ENCODE measurements around the gene ANK3. TPM values are rescaled to one million over a fixed set of nuclear protein-coding genes. Genes with fewer than 3 reads are reported as not detected.

Gene ANK3
- total RNA-seq = 100 to 1,000 TPM; 125 to 171 (median 149) TPM

GRCh38 chr10:60389413-60390025 is at the start of gene ANK3:
TSS of gene ANK3 (minus strand) at chr10:60389875. CDS start at chr10:60389538, 337 bp downstream.
- intact Hi-C loops (cut with DNase I; ENCODE audit: low total_unique reads) (no loop called here), in situ Hi-C loops (cut with MboI; ENCODE audit: low sequenced_read_pairs in 4 of 4) (no loop called here)
- TF ChIP-seq POLR2A (IDR thresholded peaks at IDR 0.05) (no peak), CTCF (IDR thresholded peaks at IDR 0.05 in 4 of 5, conservative IDR thresholded peaks at IDR 0.05 in 1 of 5) (no peak)
- H3K27me3 ChIP-seq = no peaks in the 10 kb centered on the region
- no peak for ATAC-seq
- no peaks in the 10 kb centered on the region for H3K36me3 ChIP-seq
- DNase-seq = no peak
- no peak within 1 kb of the TSS for H3K4me3 ChIP-seq
- no peaks in the 10 kb centered on the region for H3K9me3 ChIP-seq
- no peak within 1 kb of the TSS for H3K27ac ChIP-seq
- H3K4me1 ChIP-seq = no peaks in the 10 kb centered on the region

GRCh38 chr10:60434418-60435046 is 44.9 kb upstream of the ANK3 start:
- H3K36me3 ChIP-seq = no peaks in the 10 kb centered on the region
- no peak for ATAC-seq
- peak in 4 of 5 experiments; percentile 54 to 61 (median 60) for TF ChIP-seq CTCF (IDR thresholded peaks at IDR 0.05 in 4 of 5, conservative IDR thresholded peaks at IDR 0.05 in 1 of 5)
- no peak for TF ChIP-seq POLR2A (IDR thresholded peaks at IDR 0.05)
- H3K27me3 ChIP-seq = no peaks in the 10 kb centered on the region
- no peak overlapping the region for H3K4me3 ChIP-seq
- no peak overlapping the region for H3K27ac ChIP-seq
- no peak for DNase-seq
- peaks cover 0 to 5% of the 10 kb centered on the region in 2 donors for H3K4me1 ChIP-seq
- intact Hi-C loops (cut with DNase I; ENCODE audit: low total_unique reads) = loop anchor here (5.0 to 10.0 kb wide), 2 partner anchors 337 to 810 kb away; no protein-coding TSS in a partner anchor
- in situ Hi-C loops (cut with MboI; ENCODE audit: low sequenced_read_pairs in 4 of 4) = loop anchor here (5.0 to 25.0 kb wide), 4 partner anchors 203 to 340 kb away; no protein-coding TSS in a partner anchor
- H3K9me3 ChIP-seq = no peaks in the 10 kb centered on the region

GRCh38 chr10:60433684-60434083 is 44.0 kb upstream of the ANK3 start:
- H3K27ac ChIP-seq = no peak overlapping the region
- H3K4me1 ChIP-seq = peaks cover 0 to 5% of the 10 kb centered on the region in 2 donors
- no peak for TF ChIP-seq CTCF (IDR thresholded peaks at IDR 0.05 in 4 of 5, conservative IDR thresholded peaks at IDR 0.05 in 1 of 5)
- no peak for TF ChIP-seq POLR2A (IDR thresholded peaks at IDR 0.05)
- no peak for DNase-seq
- no peaks in the 10 kb centered on the region for H3K9me3 ChIP-seq
- in situ Hi-C loops (cut with MboI; ENCODE audit: low sequenced_read_pairs in 4 of 4) (loop anchor here (5.0 to 25.0 kb wide), 4 partner anchors 204 to 339 kb away; no protein-coding TSS in a partner anchor), intact Hi-C loops (cut with DNase I; ENCODE audit: low total_unique reads) (loop anchor here (5.0 to 10.0 kb wide), 2 partner anchors 336 to 809 kb away; no protein-coding TSS in a partner anchor)
- no peak overlapping the region for H3K4me3 ChIP-seq
- no peaks in the 10 kb centered on the region for H3K27me3 ChIP-seq
- no peak for ATAC-seq
- H3K36me3 ChIP-seq = no peaks in the 10 kb centered on the region

- Histone ChIP-seq H3K27ac (no peak overlapping the region), H3K4me1 (peaks cover 0 to 5% of the 10 kb centered on the region in 2 donors), H3K27me3 (no peaks in the 10 kb centered on the region), H3K9me3 (no peaks in the 10 kb centered on the region), H3K36me3 (no peaks in the 10 kb centered on the region), H3K4me3 (no peak overlapping the region)
- DNase-seq = no peak
- in situ Hi-C loops (cut with MboI; ENCODE audit: low sequenced_read_pairs in 4 of 4) (loop anchor here (5.0 to 25.0 kb wide), 4 partner anchors 206 to 336 kb away; no protein-coding TSS in a partner anchor), intact Hi-C loops (cut with DNase I; ENCODE audit: low total_unique reads) (loop anchor here (5.0 to 10.0 kb wide), 2 partner anchors 334 to 806 kb away; no protein-coding TSS in a partner anchor)
- no peak for ATAC-seq
- TF ChIP-seq CTCF (IDR thresholded peaks at IDR 0.05 in 4 of 5, conservative IDR thresholded peaks at IDR 0.05 in 1 of 5) = no peak
- TF ChIP-seq POLR2A (IDR thresholded peaks at IDR 0.05) = no peak
Observed at GRCh38 chr10:60430836-60431597, 41.3 kb upstream of the ANK3 start.
